GM12891 (cell line): ENCODE data around the gene CYB561D2.

ENCODE experiments used
- DNase-seq: peaks from one replicate; pipeline ENCODE4 v3.0.0; 2011; ENCODE audit warnings: low spot score; ENCODE audit not compliant: insufficient read length
- FAIRE-seq: peaks from 2 replicates; lab custom pipeline; 2011; peaks lifted over from hg19 to GRCh38; lab: Jason Lieb, UNC
- PAX5 ChIP-seq: IDR thresholded peaks from 2 replicates; pipeline ENCODE4 v1.6.1; 2011; ENCODE audit warnings: low read length, moderate library complexity, mild to moderate bottlenecking; ENCODE audit not compliant: insufficient read depth, severe bottlenecking
- POLR2A ChIP-seq: IDR thresholded peaks from 2 replicates; pipeline ENCODE4 v1.6.1; 2011; ENCODE audit warnings: low read depth, low read length, control low read depth
- POLR2AphosphoS5 ChIP-seq: IDR thresholded peaks from 2 replicates; pipeline ENCODE4 v1.6.1; 2011; ENCODE audit warnings: low read depth, low read length, control low read depth
- POU2F2 ChIP-seq: IDR thresholded peaks from 2 replicates; pipeline ENCODE4 v1.6.1; 2011; ENCODE audit warnings: low read depth, mild to moderate bottlenecking, control low read depth, low read length, moderate library complexity
- SPI1 ChIP-seq: IDR thresholded peaks from 2 replicates; pipeline ENCODE4 v1.6.1; 2011; ENCODE audit warnings: low read depth, low read length, control low read depth
- TAF1 ChIP-seq: IDR thresholded peaks from 2 replicates; pipeline ENCODE4 v1.6.1; 2011; ENCODE audit warnings: low read depth, low read length, control low read depth

CYB561D2 gene

DNA sequence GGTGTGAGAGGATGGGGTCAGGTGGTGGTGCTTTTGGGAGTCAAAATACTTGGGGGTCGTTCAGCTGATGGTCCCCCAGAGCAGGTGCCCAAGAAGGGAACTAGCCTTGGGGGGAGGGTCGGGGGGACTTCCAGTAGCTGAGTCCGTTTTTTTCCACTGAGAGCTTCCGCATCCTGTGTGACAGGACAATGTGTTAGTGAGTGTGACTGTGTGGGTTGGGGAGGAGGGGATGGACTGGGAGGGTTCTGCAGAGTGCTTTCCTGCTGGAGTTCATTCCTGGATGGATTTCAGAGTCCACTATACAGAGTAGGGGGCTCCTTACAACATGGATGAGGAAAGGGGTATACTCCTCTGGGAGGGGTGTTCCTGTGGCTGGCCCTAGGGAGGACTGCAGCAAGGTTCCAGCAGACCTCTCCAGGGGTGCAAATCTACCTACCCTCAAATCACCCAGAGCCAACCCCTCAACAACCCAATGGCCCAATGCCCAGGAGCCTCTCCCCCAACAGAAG, 27.5 kb upstream of the CYB561D2 start:
- TF ChIP-seq POLR2A (no peak), POU2F2 (no peak), POLR2AphosphoS5 (no peak)
- FAIRE-seq (no peak), DNase-seq (no peak)

GRCh38 chr3:50323614-50324199, 27.0 kb upstream of the CYB561D2 start:
- FAIRE-seq: no peak

GRCh38 chr3:50324351-50325112, 26.1 kb upstream of the CYB561D2 start:
- no peak for TF ChIP-seq TAF1
- DNase-seq (no peak), FAIRE-seq (peak; percentile 79)

More at GRCh38 chr3:50323614-50324199, 27.0 kb upstream of the CYB561D2 start:
- no peak for DNase-seq
- TF ChIP-seq PAX5 (no peak), POLR2A (no peak), POLR2AphosphoS5 (no peak), POU2F2 (no peak), SPI1 (no peak), TAF1 (no peak)

- DNase-seq (no peak), FAIRE-seq (no peak)
- TF ChIP-seq POU2F2: no peak
- TF ChIP-seq TAF1: no peak
- no peak for TF ChIP-seq SPI1
These were observed 25.6 kb upstream of the CYB561D2 start for GRCh38 chr3:50325113-50325480.

- TF ChIP-seq POLR2AphosphoS5: no peak
- no peak for TF ChIP-seq TAF1
- TF ChIP-seq PAX5: no peak
- no peak for TF ChIP-seq SPI1
- TF ChIP-seq POU2F2: no peak
- TF ChIP-seq POLR2A: no peak
- DNase-seq: no peak
- FAIRE-seq: no peak
These were observed 25.0 kb upstream of the CYB561D2 start for GRCh38 chr3:50325497-50326181.

- no peak for FAIRE-seq
- TF ChIP-seq POLR2A: no peak
- TF ChIP-seq SPI1: no peak
- DNase-seq: no peak
These were observed 24.5 kb upstream of the CYB561D2 start for GRCh38 chr3:50326182-50326541.

DNA sequence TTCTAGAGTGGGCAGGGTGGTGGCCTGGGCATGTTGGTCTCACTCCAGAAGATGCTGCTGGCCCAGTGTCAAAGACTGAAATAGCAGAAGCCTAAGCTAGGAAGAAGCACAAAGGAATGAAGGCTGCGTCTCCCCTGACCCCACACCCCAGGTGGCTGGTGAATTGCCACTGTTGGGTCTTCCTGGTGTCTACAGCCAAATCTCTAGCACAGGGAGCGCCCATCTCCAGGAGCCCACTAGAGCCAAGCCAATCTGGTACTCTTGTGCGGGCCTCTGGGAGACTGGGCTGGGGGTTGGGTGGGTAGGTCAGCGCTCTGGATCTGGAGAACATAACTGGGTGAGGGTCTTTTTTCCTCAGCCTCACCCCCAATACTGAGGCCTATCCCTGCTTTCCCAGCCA, 23.5 kb upstream of the CYB561D2 start:
- TF ChIP-seq POU2F2 (no peak), TAF1 (no peak), POLR2A (no peak), PAX5 (no peak), POLR2AphosphoS5 (no peak), SPI1 (no peak)
- FAIRE-seq: no peak
- DNase-seq: no peak

DNA sequence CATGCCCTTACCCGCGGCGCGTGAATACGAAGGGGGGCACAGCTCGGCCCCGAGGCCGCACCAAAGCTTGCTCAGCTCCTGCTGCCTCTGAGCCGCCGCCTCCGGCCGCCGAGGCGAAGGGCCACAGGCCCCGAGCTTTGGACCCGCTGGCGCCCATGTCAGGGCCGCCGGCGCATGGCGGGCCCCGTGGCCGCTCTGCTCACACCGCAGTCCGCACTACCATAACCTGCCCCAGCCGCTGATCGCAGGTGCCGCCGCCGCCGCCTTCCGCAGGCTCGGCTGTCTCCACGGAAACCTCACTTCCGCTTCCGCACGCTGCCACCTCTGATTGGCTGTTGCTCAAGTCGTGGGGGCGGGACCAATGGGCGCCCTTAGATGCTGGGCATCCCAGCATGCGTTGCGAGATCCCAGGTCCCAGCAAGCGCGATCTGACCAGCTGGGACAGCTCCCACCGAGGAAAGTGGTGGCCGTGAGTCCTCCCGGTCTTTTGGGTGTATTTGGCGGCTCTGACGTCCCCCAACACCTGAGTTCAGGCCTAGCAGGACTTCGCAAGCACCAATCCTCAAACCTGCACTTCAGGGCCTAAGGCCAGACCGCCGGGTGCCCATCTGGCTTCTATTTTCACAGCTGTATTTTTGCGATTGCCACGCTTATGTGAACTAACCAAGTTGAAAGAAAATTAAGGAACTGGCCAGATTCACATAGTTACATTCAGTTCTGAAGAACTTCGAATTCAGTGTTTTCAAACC, 22.5 kb upstream of the CYB561D2 start, which contains the start of gene TUSC2:
Gene TUSC2, minus strand, starts transcription at position 281 of the 749 bp plus-strand sequence. Its CDS starts 124 bp downstream, at position 157.
- FAIRE-seq: peak; percentile 99
- peak; percentile 96 for DNase-seq
- peak; percentile 50 for TF ChIP-seq POU2F2
- peak; percentile 83 for TF ChIP-seq TAF1
- no peak for TF ChIP-seq PAX5
- TF ChIP-seq SPI1: peak; percentile 75
- TF ChIP-seq POLR2AphosphoS5: peak; percentile 82
- TF ChIP-seq POLR2A: peak; percentile 84

DNA sequence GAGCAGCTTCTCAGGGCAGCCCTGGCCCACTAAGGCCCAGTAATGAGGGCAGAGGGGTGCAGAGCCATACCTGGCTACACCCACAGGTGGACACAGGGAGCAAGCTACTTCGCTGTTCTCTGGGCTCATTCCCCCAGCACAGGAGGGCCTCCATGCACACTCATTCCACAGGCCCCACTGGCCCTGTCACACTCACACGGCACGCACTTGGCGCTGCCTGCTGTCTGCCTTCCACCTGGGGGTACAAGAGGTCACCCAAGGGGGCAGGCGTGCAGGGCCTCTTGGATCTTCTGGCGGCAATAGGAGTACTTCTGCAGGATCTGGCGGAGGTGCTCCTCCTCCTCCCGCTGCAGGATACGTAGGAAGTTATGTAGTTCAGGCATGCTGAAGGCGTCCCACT, 20.3 kb upstream of the CYB561D2 start:
- no peak for TF ChIP-seq PAX5
- no peak for TF ChIP-seq SPI1
- no peak for TF ChIP-seq POLR2AphosphoS5
- no peak for TF ChIP-seq TAF1
- TF ChIP-seq POLR2A: no peak
- TF ChIP-seq POU2F2: no peak
- no peak for FAIRE-seq

GRCh38 chr3:50331364-50331907, 19.2 kb upstream of the CYB561D2 start:
- DNase-seq (no peak), FAIRE-seq (no peak)
- TF ChIP-seq SPI1 (no peak), POLR2AphosphoS5 (no peak), POLR2A (no peak), TAF1 (no peak), POU2F2 (no peak), PAX5 (no peak)

More for the DNA sequence above, 20.3 kb upstream of the CYB561D2 start:
- DNase-seq: no peak
